CD4-positive, alpha-beta T cell (primary cell): ENCODE measurements around the gene OSBPL10. TPM values are rescaled to one million over a fixed set of nuclear protein-coding genes. Genes with fewer than 3 reads are reported as not detected.

Experiments
- ATAC-seq: fragments of 200-7000 bp; cut with Tn5 transposase; one replicate; pipeline ENCODE4 v1.10.0; 2022; ENCODE audit warnings: mild to moderate bottlenecking; ENCODE audit not compliant: poor library complexity
- CTCF ChIA-PET: fragments of 350-600 bp; sonication (Branson Sonifier 250); formaldehyde crosslinking; loops from one replicate; lab custom pipeline; 2021; ENCODE audit warnings: antibody characterized with exemption, inconsistent platforms; lab: Charles Lee
- POLR2A ChIA-PET: fragments of 350-600 bp; sonication (Branson Sonifier 250); formaldehyde crosslinking; loops from one replicate; lab custom pipeline; 2021; ENCODE audit warnings: antibody characterized with exemption, inconsistent platforms; lab: Charles Lee
- DNase-seq, 14 experiments: peaks; one replicate each; pipeline ENCODE4 v3.0.0-alpha.2; 2013 to 2020; ENCODE audit warnings: mixed read lengths in 2 of 14
- H3K27ac ChIP-seq, 2 donors: one replicate each; pipeline versions ENCODE4 v1.5.1 to v1.7.0; 2013; ENCODE audit warnings: low read length in 2 of 2, low read depth in 1 of 2, mild to moderate bottlenecking in 1 of 2
- H3K27me3 ChIP-seq, 2 experiments: 1 replicate in 1 of 2; 2 replicates in 1 of 2; pipeline versions ENCODE4 v1.6.1 to v1.7.0; 2013; ENCODE audit warnings: low read length in 2 of 2, control low read depth in 1 of 2, mild to moderate bottlenecking in 1 of 2, moderate library complexity in 1 of 2; ENCODE audit not compliant: insufficient read depth in 2 of 2, control insufficient read depth in 1 of 2
- H3K36me3 ChIP-seq: one replicate; pipeline ENCODE4 v1.6.1; 2013; ENCODE audit warnings: low read length, control low read depth; ENCODE audit not compliant: insufficient read depth
- H3K4me1 ChIP-seq: one replicate; pipeline ENCODE4 v1.6.1; 2013; ENCODE audit warnings: low read length, control low read depth; ENCODE audit not compliant: insufficient read depth
- H3K4me3 ChIP-seq: one replicate; pipeline ENCODE4 v1.5.1; 2013; ENCODE audit warnings: mild to moderate bottlenecking, low read length, moderate library complexity
- H3K9me3 ChIP-seq, 2 experiments: 1 replicate in 1 of 2; 2 replicates in 1 of 2; pipeline versions ENCODE4 v1.6.1 to v1.7.0; 2013; ENCODE audit warnings: low read length in 2 of 2, mild to moderate bottlenecking in 2 of 2, control low read depth in 1 of 2, moderate library complexity in 1 of 2; ENCODE audit not compliant: control insufficient read depth in 1 of 2, insufficient read depth in 1 of 2
- H3K27ac Mint-ChIP-seq: one replicate; pipeline ENCODE4 v1.8.0; 2020; ENCODE audit warnings: mixed read lengths
- H3K27me3 Mint-ChIP-seq: one replicate; pipeline ENCODE4 v1.8.0; 2021; ENCODE audit warnings: mixed read lengths
- H3K36me3 Mint-ChIP-seq: one replicate; pipeline ENCODE4 v1.8.0; 2021; ENCODE audit warnings: low read depth, mixed read lengths
- H3K4me1 Mint-ChIP-seq: one replicate; pipeline ENCODE4 v1.8.0; 2021; ENCODE audit warnings: low read depth, mixed read lengths
- H3K4me3 Mint-ChIP-seq: one replicate; pipeline ENCODE4 v1.8.0; 2020; ENCODE audit warnings: mild to moderate bottlenecking, mixed read lengths
- H3K9me3 Mint-ChIP-seq: one replicate; pipeline ENCODE4 v1.8.0; 2020; ENCODE audit warnings: mixed read lengths
- intact Hi-C, 2 experiments: fragments of 100-400 bp; cut with DNase I in 1 of 2; cut with micrococcal nuclease in 1 of 2; formaldehyde crosslinking; loops; one replicate each; pipeline versions ENCODE4 v1.15.1 to v1.9.0; 2023 to 2025; cut with DNase I, micrococcal nuclease
- total RNA-seq, 174 experiments: library from RNA in 2 of 174; stranded (reverse) in 2 of 174; gene quantifications; one replicate each; pipeline ENCODE4 v1.2.3 and lab custom pipeline; 2021 to 2026
- TF ChIP-seq, protein P1 (sequence below): fragments of 200-600 bp; IDR thresholded peaks from one replicate; pipeline ENCODE4 v1.8.0; 2022; ENCODE audit warnings: antibody characterized with exemption, mild to moderate bottlenecking

OSBPL10 gene
- total RNA-seq, 2 experiments from 2014 or later, result not detected

DNA sequence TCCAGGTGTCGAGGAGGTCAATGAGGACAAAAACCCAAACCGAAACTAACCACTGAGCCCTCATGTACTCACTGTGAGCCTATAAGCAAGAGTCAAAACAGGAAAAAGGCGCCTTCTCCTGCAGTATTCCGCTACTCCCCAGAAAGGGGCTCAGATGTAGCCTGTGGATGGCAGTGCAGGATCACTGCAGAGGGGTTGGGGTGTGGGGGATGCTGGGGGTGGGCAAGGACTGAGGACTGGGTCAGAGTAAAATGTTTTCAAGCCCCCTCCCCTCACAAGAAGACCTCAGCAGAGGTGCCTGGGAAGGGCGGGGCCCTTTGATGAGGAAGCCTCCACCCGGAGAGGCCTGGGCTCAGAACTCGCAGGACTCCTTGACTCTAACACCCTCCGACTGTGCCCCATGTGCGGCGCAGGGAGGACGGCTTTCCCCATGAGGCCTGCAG lies 170.1 kb downstream of the OSBPL10 start:
- Mint-ChIP-seq H3K27me3 (no peaks in the 10 kb centered on the region), H3K9me3 (no peaks in the 10 kb centered on the region), H3K27ac (no peak overlapping the region), H3K4me3 (no peak overlapping the region), H3K4me1 (peaks cover 13% of the 10 kb centered on the region), H3K36me3 (no peaks in the 10 kb centered on the region)
- ChIA-PET CTCF (no interaction called here), POLR2A (no interaction called here)
- Histone ChIP-seq H3K9me3 (no peaks in the 10 kb centered on the region), H3K27me3 (no peaks in the 10 kb centered on the region), H3K36me3 (no peaks in the 10 kb centered on the region), H3K4me1 (peaks cover 6% of the 10 kb centered on the region), H3K4me3 (no peak overlapping the region), H3K27ac (no peak overlapping the region)
- ATAC-seq (no peak), DNase-seq (no peak)
- TF ChIP-seq, protein P1, sequence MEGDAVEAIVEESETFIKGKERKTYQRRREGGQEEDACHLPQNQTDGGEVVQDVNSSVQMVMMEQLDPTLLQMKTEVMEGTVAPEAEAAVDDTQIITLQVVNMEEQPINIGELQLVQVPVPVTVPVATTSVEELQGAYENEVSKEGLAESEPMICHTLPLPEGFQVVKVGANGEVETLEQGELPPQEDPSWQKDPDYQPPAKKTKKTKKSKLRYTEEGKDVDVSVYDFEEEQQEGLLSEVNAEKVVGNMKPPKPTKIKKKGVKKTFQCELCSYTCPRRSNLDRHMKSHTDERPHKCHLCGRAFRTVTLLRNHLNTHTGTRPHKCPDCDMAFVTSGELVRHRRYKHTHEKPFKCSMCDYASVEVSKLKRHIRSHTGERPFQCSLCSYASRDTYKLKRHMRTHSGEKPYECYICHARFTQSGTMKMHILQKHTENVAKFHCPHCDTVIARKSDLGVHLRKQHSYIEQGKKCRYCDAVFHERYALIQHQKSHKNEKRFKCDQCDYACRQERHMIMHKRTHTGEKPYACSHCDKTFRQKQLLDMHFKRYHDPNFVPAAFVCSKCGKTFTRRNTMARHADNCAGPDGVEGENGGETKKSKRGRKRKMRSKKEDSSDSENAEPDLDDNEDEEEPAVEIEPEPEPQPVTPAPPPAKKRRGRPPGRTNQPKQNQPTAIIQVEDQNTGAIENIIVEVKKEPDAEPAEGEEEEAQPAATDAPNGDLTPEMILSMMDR, result no peak
- intact Hi-C loops, result no loop called here

DNA sequence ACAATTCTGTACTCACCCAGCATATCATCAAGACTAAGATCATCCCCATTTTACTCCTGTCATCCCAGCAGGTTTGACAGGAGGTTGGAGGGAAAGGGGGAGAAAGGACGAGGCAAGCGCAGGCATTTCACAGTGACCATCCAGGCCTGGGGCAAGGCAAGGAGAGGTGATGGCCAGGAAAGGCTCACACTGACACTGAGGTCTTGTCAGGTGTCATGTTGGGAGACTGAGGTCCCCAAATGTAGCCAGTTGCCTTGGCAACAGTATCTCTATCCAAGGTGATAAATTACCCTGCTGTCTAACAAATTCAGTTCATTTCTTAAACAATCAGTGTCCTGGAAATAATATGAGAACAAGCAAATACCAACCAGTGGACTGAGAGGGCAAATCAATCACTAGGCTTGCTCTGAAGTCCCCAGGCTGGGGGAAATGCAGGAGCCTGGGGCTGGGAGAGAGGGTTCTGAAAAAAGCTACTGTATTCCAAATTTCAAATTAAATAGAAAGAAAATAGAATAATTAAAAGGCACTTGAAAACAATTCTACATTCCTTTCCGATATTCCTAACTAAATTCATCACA lies 172.8 kb downstream of the OSBPL10 start:
- Mint-ChIP-seq H3K27ac (no peak overlapping the region), H3K36me3 (no peaks in the 10 kb centered on the region), H3K4me1 (no peaks in the 10 kb centered on the region), H3K27me3 (no peaks in the 10 kb centered on the region), H3K9me3 (no peaks in the 10 kb centered on the region), H3K4me3 (no peak overlapping the region)
- H3K9me3 ChIP-seq, result no peaks in the 10 kb centered on the region
- H3K27me3 ChIP-seq, result no peaks in the 10 kb centered on the region
- H3K4me3 ChIP-seq, result no peak overlapping the region
- no peak overlapping the region for H3K27ac ChIP-seq
- H3K4me1 ChIP-seq, result no peaks in the 10 kb centered on the region
- TF ChIP-seq, protein P1, result no peak
- ATAC-seq (no peak), DNase-seq (no peak)
- intact Hi-C loops, result no loop called here
- no peaks in the 10 kb centered on the region for H3K36me3 ChIP-seq
- ChIA-PET POLR2A (no interaction called here), CTCF (no interaction called here)

DNA sequence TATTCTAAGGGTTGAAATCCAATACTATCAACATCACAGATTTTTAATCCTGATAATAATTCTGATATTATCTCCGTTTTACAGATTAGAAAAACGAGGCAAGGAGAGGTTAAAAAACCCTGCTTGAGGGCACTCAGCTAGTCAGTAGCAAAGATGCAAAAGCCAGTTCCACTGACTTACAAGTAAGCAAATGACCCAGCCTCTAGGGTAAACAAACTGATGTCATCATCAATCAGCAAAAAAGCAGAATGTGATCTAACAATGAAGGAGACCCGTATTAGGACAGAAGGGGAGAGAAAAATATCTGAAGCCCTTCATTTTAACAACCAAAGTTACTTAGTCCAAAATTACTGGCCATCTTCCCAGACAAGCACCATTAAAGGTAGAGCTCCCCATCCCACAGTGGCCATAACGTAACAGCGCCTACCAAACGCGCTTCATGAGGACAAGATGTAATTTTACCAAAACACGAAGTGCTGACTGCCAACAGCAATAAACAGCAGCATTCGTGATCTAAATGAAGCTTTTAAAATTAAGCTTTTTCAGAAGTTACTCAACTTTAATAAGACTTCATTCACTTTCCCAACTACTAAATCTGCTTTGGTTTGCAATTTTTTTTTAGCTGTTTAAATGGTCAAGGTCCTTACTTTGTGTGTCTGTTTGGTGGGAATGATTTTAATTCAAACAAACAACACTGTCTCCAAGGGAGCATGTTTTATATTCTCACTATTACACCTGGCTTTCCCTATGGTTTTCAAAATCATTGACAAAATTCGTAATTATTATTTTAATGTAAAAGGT lies 176.6 kb downstream of the OSBPL10 start:
- Mint-ChIP-seq H3K4me3 (no peak overlapping the region), H3K9me3 (no peaks in the 10 kb centered on the region), H3K27me3 (no peaks in the 10 kb centered on the region), H3K36me3 (no peaks in the 10 kb centered on the region), H3K4me1 (no peaks in the 10 kb centered on the region), H3K27ac (no peak overlapping the region)
- no peaks in the 10 kb centered on the region for H3K27me3 ChIP-seq
- H3K4me1 ChIP-seq, result no peaks in the 10 kb centered on the region
- POLR2A ChIA-PET, result no interaction called here
- DNase-seq (no peak), ATAC-seq (no peak)
- H3K9me3 ChIP-seq, result no peaks in the 10 kb centered on the region
- H3K4me3 ChIP-seq, result no peak overlapping the region
- intact Hi-C loops, result no loop called here
- no peak overlapping the region for H3K27ac ChIP-seq
- TF ChIP-seq, protein P1, result no peak
- CTCF ChIA-PET, result no interaction called here
- no peaks in the 10 kb centered on the region for H3K36me3 ChIP-seq
